HCT116 (cell line): ENCODE results near the gene CHD3. TPM values are rescaled to one million over a fixed set of nuclear protein-coding genes. Genes with fewer than 3 reads are reported as not detected.

Experiments
- ATAC-seq: fragments of 200-7000 bp; cut with Tn5 transposase; 2 replicates; pipeline ENCODE4 v1.9.1; 2020; ENCODE audit warnings: mild to moderate bottlenecking, moderate library complexity
- BruUV-seq: library from RNA; stranded (reverse); fragments of 400-500 nt; replicated peaks from 2 replicates; lab custom pipeline; 2021; lab: Mats Ljungman, UMichigan
- CTCF ChIA-PET: fragments of 300-600 bp; sonication (Branson Sonifier 250); formaldehyde crosslinking; loops from one replicate; lab custom pipeline; 2021; ENCODE audit warnings: antibody characterized with exemption; lab: Charles Lee
- POLR2A ChIA-PET: fragments of 300-600, 350-600 bp; sonication (Branson Sonifier 250); formaldehyde crosslinking; loops from one replicate; lab custom pipeline; 2021; ENCODE audit warnings: antibody characterized with exemption; lab: Charles Lee
- RAD21 ChIA-PET, 2 experiments: fragments of 300-600 bp; sonication (Branson Sonifier 250); formaldehyde crosslinking; loops; one replicate each; lab custom pipeline; 2023; ENCODE audit warnings: low total read pairs in 2 of 2; ENCODE audit not compliant: uncharacterized antibody in 2 of 2, unreplicated experiment in 2 of 2, low non-redundant PET in 1 of 2; lab: Charles Lee
- DNase-seq: peaks from one replicate; pipeline ENCODE4 v3.0.0-alpha.2; 2010; ENCODE audit warnings: low read depth, low spot score
- H2AFZ ChIP-seq: fragments of 200-600 bp; shearing (Covaris generic), sonication (generic); 2 replicates; pipeline ENCODE4 v1.6.1; 2017; ENCODE audit warnings: low read depth, mixed run types, mixed read lengths, antibody characterized with exemption, low read length; ENCODE audit not compliant: poor library complexity, severe bottlenecking
- H3K27ac ChIP-seq: 2 replicates; pipeline ENCODE4 v1.5.1; 2012; ENCODE audit warnings: low read depth, low read length
- H3K27me3 ChIP-seq: fragments of 200-600 bp; sonication (generic); 2 replicates; pipeline ENCODE4 v1.6.1; 2016; ENCODE audit warnings: mixed run types, low read length, mixed read lengths; ENCODE audit not compliant: insufficient read depth
- H3K36me3 ChIP-seq, 2 experiments: fragments of 200-500 bp in 1 of 2; fragments of 200-600 bp in 1 of 2; sonication (Bioruptor generic) in 1 of 2; sonication (generic) in 1 of 2; 2 replicates each; pipeline versions ENCODE4 v1.5.1 to v1.6.1; 2014 to 2016; ENCODE audit warnings: low read length in 2 of 2, inconsistent platforms in 1 of 2, mixed read lengths in 1 of 2, mixed run types in 1 of 2; ENCODE audit not compliant: insufficient read depth in 2 of 2, control insufficient read depth in 1 of 2
- H3K4me1 ChIP-seq, 2 experiments: fragments of 200-600 bp in 1 of 2; sonication (generic) in 1 of 2; 2 replicates each; pipeline versions ENCODE4 v1.5.1 to v1.6.1; 2012 to 2017; ENCODE audit warnings: low read length in 2 of 2, inconsistent platforms in 1 of 2, mild to moderate bottlenecking in 1 of 2, mixed read lengths in 1 of 2, mixed run types in 1 of 2, moderate library complexity in 1 of 2; ENCODE audit not compliant: insufficient read depth in 2 of 2, control insufficient read depth in 1 of 2
- H3K4me2 ChIP-seq: fragments of 200-600 bp; sonication (generic); 2 replicates; pipeline ENCODE4 v1.6.1; 2017; ENCODE audit warnings: mixed run types, low read length, mixed read lengths
- H3K4me3 ChIP-seq, 2 experiments: fragments of 200-600 bp in 1 of 2; sonication (generic) in 1 of 2; replicated peaks in 1 of 2; 2 replicates each; pipeline ENCODE4 v1.5.1; 2011 to 2016; ENCODE audit warnings: low read length in 2 of 2, control low read depth in 1 of 2, low read depth in 1 of 2, mild to moderate bottlenecking in 1 of 2, mixed read lengths in 1 of 2, mixed run types in 1 of 2
- H3K79me2 ChIP-seq: fragments of 200-600 bp; sonication (generic); 2 replicates; pipeline ENCODE4 v1.6.1; 2017; ENCODE audit warnings: mild to moderate bottlenecking, mixed run types, low read length, moderate library complexity, mixed read lengths; ENCODE audit not compliant: insufficient read depth
- H3K9ac ChIP-seq: fragments of 200-600 bp; sonication (generic); 2 replicates; pipeline ENCODE4 v1.6.1; 2016; ENCODE audit warnings: low read length, mixed read lengths
- H3K9me2 ChIP-seq: fragments of 200-600 bp; sonication (generic), shearing (Covaris generic); 2 replicates; pipeline ENCODE4 v1.6.1; 2017; ENCODE audit warnings: mixed run types, mild to moderate bottlenecking, moderate library complexity; ENCODE audit not compliant: insufficient read depth
- H3K9me3 ChIP-seq, 2 experiments: fragments of 200-500 bp in 1 of 2; fragments of 200-600 bp in 1 of 2; sonication (Bioruptor generic) in 1 of 2; sonication (generic) in 1 of 2; 2 replicates each; pipeline ENCODE4 v1.6.1; 2014 to 2017; ENCODE audit warnings: low read length in 2 of 2, mixed read lengths in 2 of 2, inconsistent platforms in 1 of 2, low read depth in 1 of 2, mild to moderate bottlenecking in 1 of 2, mixed run types in 1 of 2, moderate library complexity in 1 of 2; ENCODE audit not compliant: control insufficient read depth in 1 of 2, insufficient read depth in 1 of 2
- H4K20me1 ChIP-seq: fragments of 200-600 bp; sonication (generic), shearing (Covaris generic); 2 replicates; pipeline ENCODE4 v1.6.1; 2017; ENCODE audit warnings: mixed run types, mild to moderate bottlenecking, moderate library complexity; ENCODE audit not compliant: insufficient read depth
- EGR1 ChIP-seq: IDR thresholded peaks from 2 replicates; pipeline ENCODE4 v1.6.1; 2012; ENCODE audit warnings: low read depth
- EZH2 ChIP-seq: fragments of 200-600 bp; sonication (generic); IDR thresholded peaks from 2 replicates; pipeline ENCODE4 v1.6.1; 2017; ENCODE audit warnings: antibody characterized with exemption, mixed run types
- POLR2A ChIP-seq: IDR thresholded peaks from 2 replicates; pipeline ENCODE4 v1.7.0; 2011; ENCODE audit warnings: borderline replicate concordance; ENCODE audit not compliant: insufficient read depth, insufficient read length; ENCODE audit errors: extremely low read depth
- POLR2AphosphoS5 ChIP-seq: IDR thresholded peaks from 2 replicates; pipeline ENCODE4 v1.6.1; 2011; ENCODE audit warnings: mild to moderate bottlenecking, low read depth, low read length, moderate library complexity
- ZBTB33 ChIP-seq: IDR thresholded peaks from 2 replicates; pipeline ENCODE4 v1.6.1; 2011; ENCODE audit warnings: mild to moderate bottlenecking, low read length, moderate library complexity; ENCODE audit not compliant: insufficient replicate concordance; ENCODE audit errors: extremely low read depth
- intact Hi-C: fragments of 100-400 bp; cut with micrococcal nuclease; formaldehyde crosslinking; loops from 2 replicates; pipeline ENCODE4 v1.10.0; 2022
- total RNA-seq: library from RNA; stranded (reverse); gene quantifications from one replicate; pipeline ENCODE4 v1.2.1, GENCODE V29; 2021; ENCODE audit not compliant: unreplicated experiment
- TF ChIP-seq, protein P1 (sequence below): IDR thresholded peaks from 2 replicates; pipeline ENCODE4 v1.6.1; 2012

The CHD3 gene
- total RNA-seq, 1 experiment from 2014 or later, result 54.8 TPM

- TF ChIP-seq EZH2, result no peak
- TF ChIP-seq, all 23 proteins: peak for 0
Measured at GRCh38 chr17:7839876-7840261, 48.7 kb upstream of the CHD3 start (continued).

DNA sequence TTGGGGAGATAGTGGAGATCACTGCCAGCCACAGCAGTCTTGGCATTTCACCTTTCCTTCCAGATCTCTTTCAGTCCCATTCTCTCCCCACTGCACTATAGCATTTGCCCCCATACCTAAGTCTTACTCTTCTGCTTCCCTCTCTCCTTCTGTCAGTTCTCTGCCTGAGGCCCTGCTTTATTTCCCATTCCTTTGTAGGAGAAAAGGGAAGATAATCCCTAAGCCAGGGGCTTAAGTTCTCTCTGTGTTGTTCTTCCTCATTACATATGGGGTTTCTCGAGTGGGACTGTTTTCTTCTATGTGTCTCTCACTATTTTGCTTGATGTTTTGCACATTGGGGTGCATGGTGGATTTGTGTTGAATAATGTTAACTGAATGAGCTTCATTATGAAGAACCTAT, 48.1 kb upstream of the CHD3 start:
- H3K36me3 ChIP-seq, result peaks cover 0 to 3% of the 10 kb centered on the region in 2 experiments; a peak in 2 of 4 replicates
- ChIA-PET RAD21 (no interaction called here), POLR2A (interaction anchor here (3.9 kb wide), 1 partner anchor 11 kb away, joined by 11 read pairs; no protein-coding TSS in a partner anchor), CTCF (interaction anchor here (1.0 kb wide), 1 partner anchor 17 kb away, joined by 3 read pairs; the partner anchor contains the start of gene NAA38)
- no peak overlapping the region for H2AFZ ChIP-seq
- H3K27me3 ChIP-seq, result no peaks in the 10 kb centered on the region
- H3K27ac ChIP-seq, result peak overlapping the region; percentile 97; the same call in 1 of the 2 replicates
- TF ChIP-seq ZBTB33 (no peak), EGR1 (no peak), POLR2AphosphoS5 (no peak), POLR2A (no peak)
- TF ChIP-seq, protein P1, sequence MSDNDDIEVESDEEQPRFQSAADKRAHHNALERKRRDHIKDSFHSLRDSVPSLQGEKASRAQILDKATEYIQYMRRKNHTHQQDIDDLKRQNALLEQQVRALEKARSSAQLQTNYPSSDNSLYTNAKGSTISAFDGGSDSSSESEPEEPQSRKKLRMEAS, result no peak
- H3K4me2 ChIP-seq, result peak overlapping the region; percentile 99
- TSS peak; percentile 5 for BruUV-seq
- intact Hi-C loops, result loop anchor here (5.0 kb wide), 1 partner anchor 98 kb away; no protein-coding TSS in a partner anchor
- H3K79me2 ChIP-seq, result peaks cover 55% of the 10 kb centered on the region
- DNase-seq, result no peak
- H3K9me3 ChIP-seq, result no peaks in the 10 kb centered on the region
- H3K4me3 ChIP-seq, result peak overlapping the region; percentile 92 to 94; a peak in 2 of 4 replicates
- H3K4me1 ChIP-seq, result peaks cover 38 to 68% of the 10 kb centered on the region in 2 experiments
- no peaks in the 10 kb centered on the region for H4K20me1 ChIP-seq
- H3K9ac ChIP-seq, result peak overlapping the region; percentile 99
- H3K9me2 ChIP-seq, result no peaks in the 10 kb centered on the region
- no peak for ATAC-seq
